ENCODE data around the gene DOCK9. TPM values are rescaled to one million over a fixed set of nuclear protein-coding genes. Genes with fewer than 3 reads are reported as not detected.
A peak's percentile ranks its signal among the peaks of the same experiment; 100 is the strongest.

Gene DOCK9
- total and polyA plus RNA-seq, 8 donors: 98.3 to 158 (median 109) TPM

DNA sequence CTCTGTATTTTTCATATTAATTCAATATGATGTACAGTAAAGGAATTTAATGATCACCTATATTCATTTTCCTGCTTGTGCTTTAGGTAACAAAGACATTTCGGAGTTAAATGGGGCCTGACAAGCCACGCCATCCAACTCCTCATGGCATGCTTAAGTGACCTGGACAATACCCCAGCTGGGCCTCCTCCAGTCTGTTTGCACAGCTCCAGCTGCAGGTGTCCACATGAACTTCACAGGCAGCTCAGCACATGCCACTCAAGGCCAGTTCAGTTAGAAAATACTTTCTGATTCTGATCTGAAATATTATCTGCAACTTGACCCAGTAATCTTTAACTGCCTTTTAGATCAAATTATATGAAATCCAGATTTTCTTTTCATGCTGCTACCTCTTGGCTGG is 135.8 kb downstream of the DOCK9 start:
- no peak overlapping the region for H3K4me3 ChIP-seq
- H3K36me3 ChIP-seq: peaks cover 0 to 40% of the 10 kb centered on the region in 2 donors
- H3K4me1 ChIP-seq: peaks cover 0 to 7% of the 10 kb centered on the region in 2 donors
- ATAC-seq (no peak), DNase-seq (no peak)
- no peaks in the 10 kb centered on the region for H3K27me3 ChIP-seq
- H3K27ac ChIP-seq: no peak overlapping the region
- intact Hi-C loops (cut with DNase I): no loop called here
- H3K9me3 ChIP-seq: no peaks in the 10 kb centered on the region
- TF ChIP-seq, protein P1, sequence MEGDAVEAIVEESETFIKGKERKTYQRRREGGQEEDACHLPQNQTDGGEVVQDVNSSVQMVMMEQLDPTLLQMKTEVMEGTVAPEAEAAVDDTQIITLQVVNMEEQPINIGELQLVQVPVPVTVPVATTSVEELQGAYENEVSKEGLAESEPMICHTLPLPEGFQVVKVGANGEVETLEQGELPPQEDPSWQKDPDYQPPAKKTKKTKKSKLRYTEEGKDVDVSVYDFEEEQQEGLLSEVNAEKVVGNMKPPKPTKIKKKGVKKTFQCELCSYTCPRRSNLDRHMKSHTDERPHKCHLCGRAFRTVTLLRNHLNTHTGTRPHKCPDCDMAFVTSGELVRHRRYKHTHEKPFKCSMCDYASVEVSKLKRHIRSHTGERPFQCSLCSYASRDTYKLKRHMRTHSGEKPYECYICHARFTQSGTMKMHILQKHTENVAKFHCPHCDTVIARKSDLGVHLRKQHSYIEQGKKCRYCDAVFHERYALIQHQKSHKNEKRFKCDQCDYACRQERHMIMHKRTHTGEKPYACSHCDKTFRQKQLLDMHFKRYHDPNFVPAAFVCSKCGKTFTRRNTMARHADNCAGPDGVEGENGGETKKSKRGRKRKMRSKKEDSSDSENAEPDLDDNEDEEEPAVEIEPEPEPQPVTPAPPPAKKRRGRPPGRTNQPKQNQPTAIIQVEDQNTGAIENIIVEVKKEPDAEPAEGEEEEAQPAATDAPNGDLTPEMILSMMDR (IDR thresholded peaks at IDR 0.05): no peak

DNA sequence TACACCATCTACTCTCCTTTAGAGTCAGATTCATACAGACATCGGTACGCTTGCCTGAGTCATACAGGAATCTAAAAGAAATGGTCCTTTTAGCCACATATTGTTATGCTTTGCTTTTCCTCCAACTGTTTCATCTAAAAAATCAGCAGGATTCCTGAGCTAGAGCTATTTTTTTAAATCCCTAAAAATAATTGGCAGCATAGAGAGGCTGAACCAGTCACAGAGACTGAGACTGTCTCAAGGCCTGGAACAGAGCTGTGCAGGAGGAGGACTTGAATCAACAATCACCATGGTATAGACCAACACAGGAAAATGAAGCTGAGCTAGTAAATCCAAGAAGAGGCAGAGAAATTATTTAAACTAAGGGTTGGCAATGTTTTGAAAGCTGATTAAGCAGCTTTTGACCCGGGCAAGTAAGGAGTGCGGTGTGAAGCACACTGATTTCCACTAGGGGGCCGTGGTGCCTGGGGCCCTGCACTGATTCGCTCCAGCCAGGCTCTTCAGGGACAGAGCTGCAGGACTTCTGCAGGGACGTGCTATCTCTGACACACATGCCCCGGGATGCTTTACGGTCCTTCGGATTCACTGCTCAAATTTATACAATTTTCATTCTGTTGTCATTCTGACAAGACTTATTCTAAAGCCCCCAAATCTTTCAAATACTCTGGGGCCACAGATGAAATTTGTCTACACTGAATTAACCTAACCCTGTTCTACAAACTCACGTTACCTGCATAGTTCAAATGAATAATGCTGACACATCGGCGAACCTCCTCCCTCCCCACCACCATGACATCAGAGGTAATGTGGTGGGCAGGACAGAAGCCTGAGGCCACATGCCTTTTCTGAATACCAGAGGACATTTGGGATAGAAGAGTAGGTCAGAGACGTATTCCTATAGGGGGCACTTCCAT is 137.8 kb downstream of the DOCK9 start:
- DNase-seq (peak in 1 of 4 donors; percentile 57), ATAC-seq (peak; percentile 93)
- TF ChIP-seq, protein P1 (IDR thresholded peaks at IDR 0.05): peak; percentile 77 to 81
- peaks cover 0 to 7% of the 10 kb centered on the region in 2 donors for H3K4me1 ChIP-seq
- no peaks in the 10 kb centered on the region for H3K27me3 ChIP-seq
- no peaks in the 10 kb centered on the region for H3K9me3 ChIP-seq
- intact Hi-C loops (cut with DNase I): loop anchor here in 1 of 2 donors (10.0 kb wide), 1 partner anchor 195 kb away; no protein-coding TSS in a partner anchor
- H3K36me3 ChIP-seq: peaks cover 0 to 41% of the 10 kb centered on the region in 2 donors
- no peak overlapping the region for H3K4me3 ChIP-seq
- H3K27ac ChIP-seq: no peak overlapping the region

DNA sequence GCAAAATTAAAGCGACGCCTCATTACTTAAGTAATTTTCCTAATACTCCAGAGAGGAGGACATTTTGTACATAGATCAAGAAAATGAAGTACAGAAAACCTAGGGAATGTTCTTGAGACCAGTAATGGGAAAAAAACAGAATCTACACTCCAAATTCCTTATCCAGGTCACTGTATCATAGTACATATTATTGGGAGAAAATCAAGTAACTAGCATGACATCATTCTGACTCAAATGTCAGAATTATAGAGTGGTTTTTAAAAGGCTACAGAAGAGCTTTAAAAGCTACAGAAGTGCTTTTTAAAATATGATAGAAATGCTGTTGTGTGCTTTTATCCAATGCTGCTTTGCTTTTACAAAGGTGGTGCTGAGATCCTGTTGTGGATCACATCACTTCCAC is 139.1 kb downstream of the DOCK9 start:
- TF ChIP-seq, protein P1 (IDR thresholded peaks at IDR 0.05): no peak
- H3K36me3 ChIP-seq: peaks cover 0 to 30% of the 10 kb centered on the region in 2 donors
- DNase-seq (no peak), ATAC-seq (peak; percentile 23)
- no peaks in the 10 kb centered on the region for H3K9me3 ChIP-seq
- H3K4me1 ChIP-seq: peaks cover 0 to 7% of the 10 kb centered on the region in 2 donors
- intact Hi-C loops (cut with DNase I): loop anchor here in 1 of 2 donors (10.0 kb wide), 1 partner anchor 196 kb away; no protein-coding TSS in a partner anchor
- no peaks in the 10 kb centered on the region for H3K27me3 ChIP-seq
- H3K27ac ChIP-seq: no peak overlapping the region
- H3K4me3 ChIP-seq: no peak overlapping the region

DNA sequence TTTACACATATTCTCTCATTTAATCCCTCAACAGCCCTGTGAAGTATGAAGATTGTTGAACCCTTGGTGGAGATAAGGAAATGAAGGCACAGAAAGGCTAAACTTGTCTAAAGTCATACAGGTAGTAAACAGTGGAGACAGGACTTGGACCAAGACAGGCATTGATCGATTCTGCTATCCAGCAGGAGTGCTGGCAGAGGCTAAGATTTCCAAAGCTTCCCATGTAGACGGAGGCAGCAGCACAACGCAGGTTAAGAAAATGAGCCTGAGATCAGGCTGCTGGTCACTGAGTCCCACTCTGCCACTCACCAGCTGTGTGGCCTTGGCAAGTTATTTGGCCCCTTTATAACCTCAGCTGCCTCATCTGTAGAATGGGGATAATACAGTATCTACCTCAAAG is 140.0 kb downstream of the DOCK9 start:
- Histone ChIP-seq H3K4me1 (peaks cover 0 to 7% of the 10 kb centered on the region in 2 donors), H3K27me3 (no peaks in the 10 kb centered on the region), H3K9me3 (no peaks in the 10 kb centered on the region), H3K36me3 (peaks cover 0 to 30% of the 10 kb centered on the region in 2 donors), H3K4me3 (no peak overlapping the region), H3K27ac (no peak overlapping the region)
- no peak for ATAC-seq
- TF ChIP-seq, protein P1 (IDR thresholded peaks at IDR 0.05): no peak
- intact Hi-C loops (cut with DNase I): loop anchor here in 1 of 2 donors (10.0 kb wide), 1 partner anchor 197 kb away; no protein-coding TSS in a partner anchor
- DNase-seq: no peak

DNA sequence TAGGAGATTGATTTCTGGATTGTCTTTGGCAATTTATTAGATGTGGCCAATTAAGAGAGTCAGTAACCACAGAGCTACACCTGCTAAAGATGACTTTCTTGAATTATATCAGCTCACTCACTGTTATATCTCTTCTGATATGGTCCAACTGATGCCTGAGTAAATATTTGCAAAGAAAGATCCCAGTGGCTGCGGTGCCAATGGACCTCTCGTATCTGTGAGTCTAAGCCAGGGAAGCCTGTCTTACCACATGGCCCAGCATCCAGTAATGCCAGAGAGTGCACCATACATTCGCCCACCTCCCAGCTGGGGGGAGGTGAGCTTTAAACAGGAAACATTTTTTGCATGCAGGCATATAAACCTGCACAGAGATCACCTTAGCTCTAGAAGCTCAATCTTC is 142.7 kb downstream of the DOCK9 start:
- intact Hi-C loops (cut with DNase I): loop anchor here in 1 of 2 donors (10.0 kb wide), 1 partner anchor 200 kb away; no protein-coding TSS in a partner anchor
- DNase-seq (no peak), ATAC-seq (no peak)
- H3K9me3 ChIP-seq: no peaks in the 10 kb centered on the region
- H3K4me3 ChIP-seq: no peak overlapping the region
- no peaks in the 10 kb centered on the region for H3K27me3 ChIP-seq
- H3K27ac ChIP-seq: no peak overlapping the region
- TF ChIP-seq, protein P1 (IDR thresholded peaks at IDR 0.05): no peak
- H3K36me3 ChIP-seq: peaks cover 0 to 47% of the 10 kb centered on the region in 2 donors
- H3K4me1 ChIP-seq: peaks cover 0 to 6% of the 10 kb centered on the region in 2 donors
